Neutrophil (primary cell): ENCODE results near the gene B4GALNT1.
A peak's percentile ranks its signal among the peaks of the same experiment; 100 is the strongest.

Source experiments
- H3K27ac ChIP-seq: fragments of 200-600 bp; sonication (generic); 2 replicates; pipeline ENCODE4 v1.5.1; 2016; ENCODE audit warnings: mild to moderate bottlenecking, moderate library complexity
- H3K27me3 ChIP-seq: fragments of 200-600 bp; sonication (generic); 2 replicates; pipeline ENCODE4 v1.6.0; 2016; ENCODE audit warnings: mild to moderate bottlenecking
- H3K36me3 ChIP-seq: fragments of 200-600 bp; sonication (generic); 2 replicates; pipeline ENCODE4 v1.5.1; 2017
- H3K4me1 ChIP-seq, 2 experiments: fragments of 200-600 bp in 1 of 2; sonication (generic) in 1 of 2; 1 replicate in 1 of 2; 2 replicates in 1 of 2; pipeline versions ENCODE4 v1.5.1 to v1.6.1; 2013 to 2016; ENCODE audit warnings: low read depth in 1 of 2, low read length in 1 of 2, mild to moderate bottlenecking in 1 of 2, moderate library complexity in 1 of 2; ENCODE audit not compliant: control insufficient read depth in 1 of 2, insufficient read depth in 1 of 2
- H3K4me3 ChIP-seq, 2 experiments: fragments of 200-600 bp in 1 of 2; sonication (generic) in 1 of 2; 1 replicate in 1 of 2; 2 replicates in 1 of 2; pipeline ENCODE4 v1.5.1; 2013 to 2016; ENCODE audit warnings: low read depth in 1 of 2, low read length in 1 of 2, mild to moderate bottlenecking in 1 of 2, moderate library complexity in 1 of 2
- H3K9me3 ChIP-seq: fragments of 200-600 bp; sonication (generic); 2 replicates; pipeline ENCODE4 v1.5.1; 2016
- TF ChIP-seq, protein P1 (sequence below): fragments of 200-600 bp; sonication (generic); IDR thresholded peaks from 2 replicates; pipeline ENCODE4 v1.5.1; 2016; ENCODE audit warnings: antibody characterized with exemption

The B4GALNT1 gene

GRCh38 chr12:57604992-57605810, 27.8 kb downstream of the B4GALNT1 start:
- H3K4me3 ChIP-seq: peak overlapping the region in 1 of 2 experiments; percentile 29
- peaks cover 28% of the 10 kb centered on the region for H3K36me3 ChIP-seq
- H3K27ac ChIP-seq: no peak overlapping the region
- peaks cover 0 to 9% of the 10 kb centered on the region in 2 experiments for H3K4me1 ChIP-seq
- TF ChIP-seq, protein P1, sequence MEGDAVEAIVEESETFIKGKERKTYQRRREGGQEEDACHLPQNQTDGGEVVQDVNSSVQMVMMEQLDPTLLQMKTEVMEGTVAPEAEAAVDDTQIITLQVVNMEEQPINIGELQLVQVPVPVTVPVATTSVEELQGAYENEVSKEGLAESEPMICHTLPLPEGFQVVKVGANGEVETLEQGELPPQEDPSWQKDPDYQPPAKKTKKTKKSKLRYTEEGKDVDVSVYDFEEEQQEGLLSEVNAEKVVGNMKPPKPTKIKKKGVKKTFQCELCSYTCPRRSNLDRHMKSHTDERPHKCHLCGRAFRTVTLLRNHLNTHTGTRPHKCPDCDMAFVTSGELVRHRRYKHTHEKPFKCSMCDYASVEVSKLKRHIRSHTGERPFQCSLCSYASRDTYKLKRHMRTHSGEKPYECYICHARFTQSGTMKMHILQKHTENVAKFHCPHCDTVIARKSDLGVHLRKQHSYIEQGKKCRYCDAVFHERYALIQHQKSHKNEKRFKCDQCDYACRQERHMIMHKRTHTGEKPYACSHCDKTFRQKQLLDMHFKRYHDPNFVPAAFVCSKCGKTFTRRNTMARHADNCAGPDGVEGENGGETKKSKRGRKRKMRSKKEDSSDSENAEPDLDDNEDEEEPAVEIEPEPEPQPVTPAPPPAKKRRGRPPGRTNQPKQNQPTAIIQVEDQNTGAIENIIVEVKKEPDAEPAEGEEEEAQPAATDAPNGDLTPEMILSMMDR: no peak
- no peaks in the 10 kb centered on the region for H3K9me3 ChIP-seq
- H3K27me3 ChIP-seq: peaks cover 69% of the 10 kb centered on the region

DNA sequence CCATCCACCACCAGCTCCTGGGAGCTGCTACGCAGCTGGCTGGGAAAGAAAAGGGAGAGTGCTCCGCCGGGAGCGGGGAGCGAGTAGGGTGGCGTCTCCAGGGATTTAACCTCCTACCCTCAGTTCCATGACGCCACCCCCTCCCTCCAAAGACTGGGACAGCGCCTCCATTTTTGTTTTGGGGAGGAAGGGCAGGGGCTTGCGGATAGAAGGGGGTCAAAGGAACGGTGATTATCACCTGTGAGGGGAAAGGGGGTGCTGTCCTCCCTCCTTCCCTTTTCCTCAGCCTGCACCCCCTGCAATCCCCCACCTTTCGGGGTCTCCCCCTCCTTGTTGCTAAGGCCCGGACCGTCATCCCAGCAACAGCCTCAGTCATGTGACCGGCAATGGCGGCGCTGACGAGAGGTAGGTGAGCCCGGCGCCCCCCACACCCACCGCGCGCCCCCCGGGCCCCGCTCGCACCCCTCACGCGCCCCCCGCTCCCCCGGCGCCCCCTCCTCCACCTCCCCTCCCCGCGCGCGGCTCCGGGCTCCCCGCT, 28.5 kb downstream of the B4GALNT1 start, which contains the start of gene DTX3:
Gene DTX3 (plus strand): TSS at position 371 of the 538 bp plus-strand sequence. CDS start 1,694 bp downstream, outside the sequence.
- no peak within 1 kb of the TSS for H3K27ac ChIP-seq
- no peaks in the 10 kb centered on the region for H3K9me3 ChIP-seq
- peak within 1 kb of the TSS in 1 of 2 experiments; percentile 29 for H3K4me3 ChIP-seq
- H3K36me3 ChIP-seq: peaks cover 35% of the 10 kb centered on the region
- peaks cover 0 to 9% of the 10 kb centered on the region in 2 experiments for H3K4me1 ChIP-seq
- TF ChIP-seq, protein P1: no peak
- H3K27me3 ChIP-seq: peaks cover 62% of the 10 kb centered on the region

DNA sequence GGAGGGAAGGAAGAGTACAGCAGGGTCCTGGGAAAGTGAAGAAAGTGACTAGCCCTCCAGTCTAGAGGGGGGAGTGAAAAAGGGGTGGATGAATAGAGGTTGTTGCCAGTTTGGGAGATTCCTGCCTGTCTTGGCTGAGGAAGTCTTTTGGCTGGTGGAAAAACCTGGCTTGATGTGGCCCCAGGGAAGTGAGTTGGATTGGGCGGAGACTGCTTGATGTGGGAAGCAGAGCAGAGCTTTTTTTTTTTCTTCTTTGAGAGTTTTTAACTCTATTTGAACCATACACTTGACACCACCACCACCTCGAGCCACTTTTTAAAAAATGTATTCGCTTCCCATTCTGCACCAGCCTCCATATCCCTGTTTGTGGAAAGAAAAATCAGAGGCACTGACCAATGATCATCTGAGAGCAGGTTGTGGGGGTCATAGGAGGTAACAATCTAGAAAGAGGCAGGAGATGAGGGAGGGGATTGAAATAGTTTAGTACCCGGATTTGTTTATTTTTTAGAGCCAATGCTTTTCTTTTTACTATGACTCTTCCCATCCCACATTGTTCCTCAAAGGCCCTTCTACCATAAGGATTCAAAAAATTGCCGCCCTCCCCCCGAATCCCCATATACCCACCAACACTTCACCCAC, 29.1 kb downstream of the B4GALNT1 start:
- peaks cover 56% of the 10 kb centered on the region for H3K27me3 ChIP-seq
- TF ChIP-seq, protein P1: no peak
- no peak overlapping the region for H3K27ac ChIP-seq
- no peaks in the 10 kb centered on the region for H3K9me3 ChIP-seq
- peaks cover 0 to 9% of the 10 kb centered on the region in 2 experiments for H3K4me1 ChIP-seq
- H3K36me3 ChIP-seq: peaks cover 41% of the 10 kb centered on the region
- H3K4me3 ChIP-seq: no peak overlapping the region

DNA sequence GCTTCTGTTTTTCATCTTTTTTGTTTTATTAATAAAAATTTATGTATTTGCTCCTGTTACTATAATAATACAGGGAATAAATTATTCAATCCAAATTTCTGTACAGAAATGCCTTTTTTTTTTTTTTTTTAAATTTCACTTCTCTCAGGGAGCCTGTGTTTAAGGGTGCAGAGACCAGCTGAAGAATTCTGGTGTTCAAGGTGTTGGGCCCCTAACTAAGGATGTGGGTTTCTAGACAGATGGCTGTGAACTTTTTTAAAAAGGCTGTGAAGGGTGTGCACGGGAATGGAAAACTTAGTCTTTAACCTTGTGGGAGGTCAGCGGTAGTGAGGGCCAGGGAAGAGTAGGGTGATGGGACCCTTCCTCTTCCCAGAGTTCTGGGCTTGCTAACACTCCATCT, 29.7 kb downstream of the B4GALNT1 start:
- Histone ChIP-seq H3K36me3 (peaks cover 45% of the 10 kb centered on the region), H3K4me3 (no peak overlapping the region), H3K27me3 (peaks cover 50% of the 10 kb centered on the region), H3K27ac (no peak overlapping the region), H3K9me3 (no peaks in the 10 kb centered on the region), H3K4me1 (peaks cover 0 to 9% of the 10 kb centered on the region in 2 experiments)
- TF ChIP-seq, protein P1: no peak

DNA sequence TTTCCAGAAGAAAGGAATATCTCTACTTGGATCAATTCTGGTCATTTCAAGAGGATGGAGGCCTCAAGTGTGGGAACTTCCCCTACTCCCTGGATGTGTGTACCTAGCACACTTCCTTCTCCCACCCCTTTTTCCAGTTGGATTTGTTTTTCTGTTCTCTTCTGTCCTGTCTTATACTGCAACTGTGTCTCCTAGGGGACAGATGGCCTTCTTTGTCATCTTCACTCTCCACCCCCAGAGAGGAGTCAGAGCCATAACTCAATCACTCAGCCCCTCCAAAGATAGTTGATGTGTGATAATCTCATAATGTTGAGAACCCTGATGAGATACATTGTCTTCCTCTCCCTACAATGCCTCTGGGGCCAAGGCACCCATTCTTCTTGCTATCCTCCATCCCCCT, 30.5 kb downstream of the B4GALNT1 start:
- TF ChIP-seq, protein P1: no peak
- H3K36me3 ChIP-seq: peaks cover 52% of the 10 kb centered on the region

More for the DNA sequence above, 30.5 kb downstream of the B4GALNT1 start:
- peaks cover 0 to 9% of the 10 kb centered on the region in 2 experiments for H3K4me1 ChIP-seq
- no peaks in the 10 kb centered on the region for H3K9me3 ChIP-seq
- no peak overlapping the region for H3K27ac ChIP-seq
- no peak overlapping the region for H3K4me3 ChIP-seq
- H3K27me3 ChIP-seq: peaks cover 42% of the 10 kb centered on the region
